Measurements from ENCODE around the gene ANKRD13D.
A peak's percentile ranks its signal among the peaks of the same experiment; 100 is the strongest.
"Not testable (repeated sequence)": the region's sequence is repeated elsewhere in the genome, so short reads cannot be mapped to it uniquely, and the experiment has no call there.

ANKRD13D gene

GRCh38 chr11:67306769-67307544 is 17.9 kb downstream of the ANKRD13D start:
- no peak for DNase-seq

GRCh38 chr11:67307545-67308001 is 18.5 kb downstream of the ANKRD13D start:
- no peak for DNase-seq

- DNase-seq = no peak
These were observed 19.1 kb downstream of the ANKRD13D start for GRCh38 chr11:67308031-67308866.

- DNase-seq = no peak
These were observed 20.1 kb downstream of the ANKRD13D start for GRCh38 chr11:67309166-67309565.

GRCh38 chr11:67309661-67310061 is 20.6 kb downstream of the ANKRD13D start:
- no peak for DNase-seq

- no peak for DNase-seq
These were observed 21.3 kb downstream of the ANKRD13D start for GRCh38 chr11:67310246-67311050.

GRCh38 chr11:67311051-67311555 is 22.0 kb downstream of the ANKRD13D start:
- DNase-seq = no peak

- DNase-seq = no peak
These were observed 22.5 kb downstream of the ANKRD13D start for GRCh38 chr11:67311556-67312082.

- DNase-seq = peak in 1 of 2 experiments; percentile 64
These were observed 23.3 kb downstream of the ANKRD13D start for GRCh38 chr11:67312187-67313021.

GRCh38 chr11:67313125-67313890 is 24.2 kb downstream of the ANKRD13D start:
- DNase-seq = no peak

- DNase-seq = no peak
These were observed 25.1 kb downstream of the ANKRD13D start for GRCh38 chr11:67314218-67314617.

- DNase-seq = no peak
These were observed 26.3 kb downstream of the ANKRD13D start for GRCh38 chr11:67315325-67315909.

GRCh38 chr11:67316882-67317204 is 27.7 kb downstream of the ANKRD13D start:
- DNase-seq = no peak

GRCh38 chr11:67317205-67317887 is 28.2 kb downstream of the ANKRD13D start:
- peak; percentile 97 to 98 for DNase-seq

- no peak for DNase-seq
These were observed 28.9 kb downstream of the ANKRD13D start for GRCh38 chr11:67317888-67318555.

GRCh38 chr11:67318876-67319275 is 29.8 kb downstream of the ANKRD13D start:
- DNase-seq = not testable (repeated sequence)

- no peak for DNase-seq
These were observed 30.9 kb downstream of the ANKRD13D start for GRCh38 chr11:67320011-67320410.

- DNase-seq = no peak
These were observed 31.6 kb downstream of the ANKRD13D start for GRCh38 chr11:67320691-67321090.

GRCh38 chr11:67321313-67321871 is 32.3 kb downstream of the ANKRD13D start:
- DNase-seq = no peak
